SK-N-SH (cell line): ENCODE data around the gene ACSF3.

Experiments used
- TF ChIP-seq, protein P1 (sequence below): fragments of 200-600 bp; sonication (generic); IDR thresholded peaks from 2 replicates; pipeline ENCODE4 v1.6.1; 2017; ENCODE audit warnings: antibody characterized with exemption, mild to moderate bottlenecking, moderate library complexity
- TF ChIP-seq, protein P2 (sequence below): IDR thresholded peaks from 2 replicates; pipeline ENCODE4 v1.6.1; 2012; ENCODE audit warnings: mild to moderate bottlenecking, low read depth, low read length, moderate library complexity

DNA sequence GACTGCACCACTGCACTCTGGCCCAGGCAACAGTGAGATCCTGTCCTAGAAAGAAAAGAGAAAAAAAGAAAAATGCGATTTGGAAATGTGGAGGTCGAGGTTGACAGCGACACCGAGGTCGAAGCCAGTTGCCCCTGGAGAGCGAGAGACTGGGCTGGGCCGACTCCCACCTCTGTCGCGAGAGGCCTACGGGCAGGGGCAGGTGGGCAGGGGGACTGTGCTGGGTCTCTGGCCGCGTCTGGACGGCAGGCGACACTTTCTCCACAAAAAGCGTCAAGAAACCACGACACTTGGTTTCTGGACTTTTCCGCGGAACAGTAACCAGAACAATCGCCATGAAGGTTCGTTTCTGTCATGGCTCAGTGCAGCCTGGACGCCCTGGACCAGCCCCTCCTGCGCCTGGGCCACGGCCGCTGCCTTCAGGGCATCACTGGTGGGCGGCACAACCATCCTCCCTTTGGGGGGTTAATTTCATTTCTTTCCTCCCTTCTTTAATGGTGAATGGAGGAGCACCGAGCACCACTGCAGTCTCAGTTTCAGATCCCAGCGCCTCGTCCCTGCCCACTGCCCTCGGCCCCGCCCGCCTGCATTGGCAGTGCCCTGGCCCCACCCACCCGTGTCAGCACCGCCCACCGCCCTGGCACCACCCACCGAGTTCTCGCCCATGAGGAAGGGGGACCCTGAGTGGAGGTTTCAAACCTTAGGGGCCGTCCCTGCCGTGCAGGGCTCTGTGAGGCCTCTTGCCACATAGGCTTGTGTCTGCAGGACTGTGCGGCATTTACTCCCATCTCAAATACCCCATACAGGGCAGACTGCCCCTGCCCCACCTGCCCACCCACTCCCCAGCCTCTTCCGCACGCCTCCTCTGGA, 59.4 kb downstream of the ACSF3 start:
- TF ChIP-seq, protein P1, sequence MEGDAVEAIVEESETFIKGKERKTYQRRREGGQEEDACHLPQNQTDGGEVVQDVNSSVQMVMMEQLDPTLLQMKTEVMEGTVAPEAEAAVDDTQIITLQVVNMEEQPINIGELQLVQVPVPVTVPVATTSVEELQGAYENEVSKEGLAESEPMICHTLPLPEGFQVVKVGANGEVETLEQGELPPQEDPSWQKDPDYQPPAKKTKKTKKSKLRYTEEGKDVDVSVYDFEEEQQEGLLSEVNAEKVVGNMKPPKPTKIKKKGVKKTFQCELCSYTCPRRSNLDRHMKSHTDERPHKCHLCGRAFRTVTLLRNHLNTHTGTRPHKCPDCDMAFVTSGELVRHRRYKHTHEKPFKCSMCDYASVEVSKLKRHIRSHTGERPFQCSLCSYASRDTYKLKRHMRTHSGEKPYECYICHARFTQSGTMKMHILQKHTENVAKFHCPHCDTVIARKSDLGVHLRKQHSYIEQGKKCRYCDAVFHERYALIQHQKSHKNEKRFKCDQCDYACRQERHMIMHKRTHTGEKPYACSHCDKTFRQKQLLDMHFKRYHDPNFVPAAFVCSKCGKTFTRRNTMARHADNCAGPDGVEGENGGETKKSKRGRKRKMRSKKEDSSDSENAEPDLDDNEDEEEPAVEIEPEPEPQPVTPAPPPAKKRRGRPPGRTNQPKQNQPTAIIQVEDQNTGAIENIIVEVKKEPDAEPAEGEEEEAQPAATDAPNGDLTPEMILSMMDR, result no peak
- TF ChIP-seq, protein P2, sequence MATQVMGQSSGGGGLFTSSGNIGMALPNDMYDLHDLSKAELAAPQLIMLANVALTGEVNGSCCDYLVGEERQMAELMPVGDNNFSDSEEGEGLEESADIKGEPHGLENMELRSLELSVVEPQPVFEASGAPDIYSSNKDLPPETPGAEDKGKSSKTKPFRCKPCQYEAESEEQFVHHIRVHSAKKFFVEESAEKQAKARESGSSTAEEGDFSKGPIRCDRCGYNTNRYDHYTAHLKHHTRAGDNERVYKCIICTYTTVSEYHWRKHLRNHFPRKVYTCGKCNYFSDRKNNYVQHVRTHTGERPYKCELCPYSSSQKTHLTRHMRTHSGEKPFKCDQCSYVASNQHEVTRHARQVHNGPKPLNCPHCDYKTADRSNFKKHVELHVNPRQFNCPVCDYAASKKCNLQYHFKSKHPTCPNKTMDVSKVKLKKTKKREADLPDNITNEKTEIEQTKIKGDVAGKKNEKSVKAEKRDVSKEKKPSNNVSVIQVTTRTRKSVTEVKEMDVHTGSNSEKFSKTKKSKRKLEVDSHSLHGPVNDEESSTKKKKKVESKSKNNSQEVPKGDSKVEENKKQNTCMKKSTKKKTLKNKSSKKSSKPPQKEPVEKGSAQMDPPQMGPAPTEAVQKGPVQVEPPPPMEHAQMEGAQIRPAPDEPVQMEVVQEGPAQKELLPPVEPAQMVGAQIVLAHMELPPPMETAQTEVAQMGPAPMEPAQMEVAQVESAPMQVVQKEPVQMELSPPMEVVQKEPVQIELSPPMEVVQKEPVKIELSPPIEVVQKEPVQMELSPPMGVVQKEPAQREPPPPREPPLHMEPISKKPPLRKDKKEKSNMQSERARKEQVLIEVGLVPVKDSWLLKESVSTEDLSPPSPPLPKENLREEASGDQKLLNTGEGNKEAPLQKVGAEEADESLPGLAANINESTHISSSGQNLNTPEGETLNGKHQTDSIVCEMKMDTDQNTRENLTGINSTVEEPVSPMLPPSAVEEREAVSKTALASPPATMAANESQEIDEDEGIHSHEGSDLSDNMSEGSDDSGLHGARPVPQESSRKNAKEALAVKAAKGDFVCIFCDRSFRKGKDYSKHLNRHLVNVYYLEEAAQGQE, result no peak
